Measurements from ENCODE around the gene LPGAT1.

GRCh38 chr1:211762206-211762605 lies 68.4 kb downstream of the LPGAT1 start:
- TF ChIP-seq CTCF (IDR thresholded peaks at IDR 0.05; ENCODE audit: low read depth, low read length) (no peak), EZH2phosphoT487 (IDR thresholded peaks at IDR 0.05; ENCODE audit: low read depth) (no peak)

Data from OCI-LY3 (cell line).